CMK (cell line): Measurements from ENCODE around the gene IFI16.
A peak's percentile ranks its signal among the peaks of the same experiment; 100 is the strongest.
"Not testable (repeated sequence)": the region's sequence is repeated elsewhere in the genome, so short reads cannot be mapped to it uniquely, and the experiment has no call there.

Experiments
- DNase-seq: peaks from one replicate; pipeline ENCODE4 v3.0.0-alpha.2; 2010; ENCODE audit warnings: low read depth

IFI16 gene

DNA sequence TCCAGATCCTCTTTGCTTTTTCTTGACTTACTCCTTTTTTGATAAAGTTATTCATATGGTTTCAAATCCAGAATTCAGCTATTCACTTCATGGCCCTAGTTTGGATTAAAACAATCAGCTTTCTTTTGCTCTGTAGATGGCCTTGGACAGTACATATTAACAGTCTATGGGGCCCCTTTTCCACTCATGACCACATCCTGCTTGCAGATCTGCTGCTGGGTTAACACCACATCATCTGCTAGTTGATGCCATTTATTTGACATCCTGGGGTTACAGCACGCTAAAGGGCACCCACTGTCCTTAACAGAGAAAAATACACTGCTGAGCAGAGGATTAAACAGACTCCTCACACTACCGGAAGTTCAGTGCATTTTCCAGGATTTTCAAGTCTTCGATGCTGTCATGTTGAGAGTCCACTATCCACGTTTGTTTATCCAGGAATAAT, 941 bp upstream of the IFI16 start:
- peak; percentile 78 for DNase-seq

DNA sequence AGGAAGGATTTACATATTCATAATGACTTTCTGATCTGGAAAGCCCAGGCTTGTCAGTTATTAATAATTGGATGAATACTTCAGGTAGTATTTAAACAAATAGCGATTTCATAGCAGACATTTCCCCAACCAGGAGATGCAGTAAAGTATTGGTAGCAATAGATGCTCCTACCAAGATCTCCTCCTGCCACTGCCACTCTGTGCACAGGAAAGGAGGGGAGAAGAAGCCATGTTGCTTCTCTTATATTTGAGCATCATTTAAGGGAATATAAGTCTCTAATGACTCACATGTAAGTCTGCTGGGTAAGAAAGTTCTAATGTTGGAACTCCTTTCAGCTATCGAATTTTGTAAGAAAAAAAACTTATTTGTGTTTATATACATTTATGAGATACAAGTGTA, 420 bp upstream of the IFI16 start:
- DNase-seq, result no peak

DNA sequence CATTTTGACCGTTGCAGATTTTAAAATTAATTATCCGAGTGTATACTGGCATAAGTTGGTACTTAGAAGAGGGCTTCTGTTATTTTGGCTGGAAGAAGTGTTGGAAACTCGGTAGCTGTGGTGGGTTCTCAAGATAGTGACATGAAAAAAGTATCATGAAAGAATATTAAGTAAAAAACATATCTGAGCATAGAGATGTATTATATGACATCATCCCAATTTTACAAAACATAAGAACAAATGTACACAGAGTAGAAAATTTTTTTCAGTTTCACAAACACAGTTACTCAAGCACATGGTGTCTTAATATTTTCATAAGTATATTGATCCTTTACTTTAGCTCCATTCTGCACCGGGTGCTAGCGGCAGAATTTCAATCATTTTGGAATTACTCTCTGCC, 684 bp downstream of the IFI16 start:
- no peak for DNase-seq

DNA sequence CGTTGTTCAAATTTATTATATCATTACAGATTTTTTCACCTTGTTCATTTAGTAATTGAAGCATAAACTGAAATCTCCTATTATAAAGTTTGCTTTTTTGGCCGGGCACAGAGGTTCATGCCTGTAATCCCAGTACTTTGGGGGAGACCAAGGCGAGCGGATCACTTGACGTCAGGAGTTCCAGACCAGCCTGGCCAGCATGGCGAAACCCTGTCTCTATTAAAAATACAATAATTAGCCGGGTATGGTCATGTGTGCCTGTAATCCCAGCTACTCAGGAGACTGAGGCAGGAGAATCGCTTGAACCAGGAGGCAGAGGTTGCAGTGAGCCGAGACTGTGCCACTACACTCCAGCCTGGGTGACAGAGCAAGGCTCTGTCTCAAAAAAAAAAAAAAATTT, 1.3 kb downstream of the IFI16 start:
- DNase-seq, result not testable (repeated sequence)

DNA sequence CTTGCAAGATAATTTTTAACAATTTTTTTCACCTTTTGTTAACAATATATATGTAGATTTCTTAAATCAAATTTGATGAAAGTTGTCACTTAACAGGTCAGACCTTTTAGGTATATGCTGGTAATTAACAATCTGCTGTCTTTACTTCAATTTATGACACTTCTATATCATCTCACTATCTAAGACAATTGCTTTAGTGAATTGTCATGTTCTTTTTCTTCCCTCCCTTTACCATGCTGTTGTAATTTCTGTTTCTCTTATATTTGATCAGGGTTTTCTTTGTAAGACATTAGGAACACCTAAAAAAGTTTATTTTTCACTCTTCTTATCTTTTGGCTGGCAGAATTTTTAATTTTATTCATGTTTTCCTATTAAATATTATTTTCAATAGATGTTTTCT, 2.0 kb downstream of the IFI16 start:
- no peak for DNase-seq

DNA sequence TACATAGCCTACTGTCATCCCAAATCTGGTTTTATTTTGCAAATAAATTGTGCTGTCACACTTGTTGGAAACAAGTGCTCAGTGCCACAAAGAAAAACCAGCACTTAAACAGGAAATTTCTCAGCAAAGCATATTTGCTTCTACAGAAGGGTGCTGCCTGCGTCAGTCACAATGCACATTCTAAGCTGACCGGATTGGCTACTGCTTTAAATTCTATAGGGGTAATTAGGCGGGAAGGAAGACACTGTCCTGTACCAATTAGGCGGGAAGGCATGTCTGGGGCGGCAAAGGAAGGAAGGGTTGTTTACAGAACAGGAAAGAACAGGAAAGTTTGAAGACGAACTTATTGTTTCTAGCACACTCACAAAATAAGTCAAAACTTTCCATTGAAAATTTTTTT, 2.8 kb downstream of the IFI16 start:
- no peak for DNase-seq

DNA sequence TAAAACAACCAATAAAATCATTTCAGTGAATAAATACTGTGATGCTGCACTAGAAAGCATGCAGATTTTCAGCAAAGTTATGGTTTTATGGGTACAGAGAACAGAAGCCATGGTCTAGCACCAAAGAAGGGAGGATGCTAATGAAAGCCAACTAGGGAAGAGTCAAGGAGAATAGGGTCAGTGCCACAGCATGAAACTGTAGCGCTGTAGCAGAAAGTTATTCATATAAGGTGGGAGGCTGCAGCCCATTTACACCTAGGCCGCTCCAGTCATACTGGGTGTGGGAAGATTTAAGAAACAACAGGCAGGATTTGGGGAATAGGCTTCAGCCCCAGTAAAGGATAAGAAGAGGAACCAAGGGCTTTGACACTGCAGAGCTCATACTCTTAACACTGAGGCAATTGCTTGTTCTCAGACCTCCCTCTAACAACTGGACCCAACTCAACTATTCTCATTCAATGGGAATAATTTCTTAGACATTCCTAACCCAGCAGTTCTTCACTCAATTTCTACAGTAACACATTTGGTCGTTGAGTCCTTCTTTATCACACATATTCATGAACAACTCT, 4.4 kb downstream of the IFI16 start:
- no peak for DNase-seq

DNA sequence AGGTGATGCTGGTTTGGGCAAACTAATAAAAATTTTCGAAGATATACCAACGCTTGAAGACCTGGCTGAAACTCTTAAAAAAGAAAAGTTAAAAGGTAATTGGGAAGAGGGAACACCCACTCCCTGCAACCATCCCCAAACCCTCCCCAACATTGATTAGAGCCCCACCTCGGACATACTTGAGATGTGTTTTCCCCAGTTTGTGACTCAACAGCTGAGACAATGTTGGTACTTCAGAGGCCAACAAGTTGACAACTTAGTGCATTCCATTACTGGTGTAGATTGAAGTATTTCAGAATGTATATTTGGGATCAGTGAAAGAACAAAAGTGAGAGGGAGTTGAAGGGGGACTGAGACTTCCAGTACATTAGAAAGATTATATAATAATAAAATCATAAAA, 5.1 kb downstream of the IFI16 start:
- DNase-seq, result no peak

DNA sequence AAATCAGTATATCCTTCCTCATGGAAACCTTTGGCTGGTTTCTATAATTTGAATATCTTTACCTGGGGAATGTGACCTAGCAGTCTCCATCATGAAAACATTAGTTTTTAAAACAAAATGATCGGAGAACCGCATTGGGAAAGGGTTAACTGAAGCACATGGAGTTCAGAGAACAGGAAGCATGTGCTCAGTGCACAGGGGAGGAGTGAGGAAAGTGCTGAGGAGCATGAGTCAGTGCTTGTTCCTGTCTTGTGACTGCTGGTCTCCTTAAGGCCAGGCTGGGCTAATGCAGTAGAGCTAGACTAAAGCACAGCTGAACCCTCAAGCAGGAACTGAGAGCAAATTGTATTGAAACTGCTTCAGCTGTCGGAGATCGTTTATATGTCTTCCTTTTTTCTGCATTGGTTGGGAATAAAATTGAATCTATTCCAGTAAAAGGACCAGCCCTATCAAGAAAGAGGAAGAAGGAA, 5.8 kb downstream of the IFI16 start:
- DNase-seq, result peak; percentile 33

DNA sequence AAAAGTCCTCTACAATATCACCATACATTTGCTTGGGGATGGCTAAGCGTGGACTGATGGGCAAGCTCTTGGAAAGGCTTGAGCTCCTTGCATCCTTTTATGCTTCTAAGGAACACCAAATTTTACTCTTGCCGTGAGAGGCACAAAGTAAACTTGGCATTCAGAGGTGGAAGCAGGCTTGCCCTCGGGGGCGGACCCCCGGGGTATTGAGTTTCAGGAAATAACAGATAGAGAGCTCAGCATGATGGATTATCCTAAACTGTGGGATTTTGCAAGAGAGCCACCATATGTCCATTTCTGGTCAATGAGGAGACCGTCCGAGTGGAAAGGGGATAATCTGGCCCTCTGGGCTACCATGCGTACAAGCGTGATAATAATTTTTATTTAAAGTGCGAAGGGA, 14.0 kb downstream of the IFI16 start:
- DNase-seq, result no peak

DNA sequence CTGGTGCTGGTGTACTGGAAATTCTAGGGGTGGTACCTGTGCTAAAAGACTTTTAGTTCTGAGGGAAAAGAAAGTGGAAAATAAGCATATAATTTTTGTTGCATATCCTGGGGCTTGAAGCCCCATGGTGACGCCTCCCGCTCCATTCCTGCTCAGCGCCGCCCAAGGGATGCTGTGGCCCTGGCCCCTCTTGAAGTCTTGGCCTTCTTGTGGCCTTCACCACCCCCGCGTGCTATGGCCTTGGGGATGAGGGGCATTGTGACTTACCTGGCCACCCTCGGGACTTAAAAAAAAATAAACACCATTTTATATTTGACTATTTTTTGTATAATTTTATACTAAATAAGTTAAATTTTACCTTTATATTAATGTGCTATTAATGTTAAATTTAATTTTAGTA, 15.3 kb downstream of the IFI16 start:
- DNase-seq, result no peak

DNA sequence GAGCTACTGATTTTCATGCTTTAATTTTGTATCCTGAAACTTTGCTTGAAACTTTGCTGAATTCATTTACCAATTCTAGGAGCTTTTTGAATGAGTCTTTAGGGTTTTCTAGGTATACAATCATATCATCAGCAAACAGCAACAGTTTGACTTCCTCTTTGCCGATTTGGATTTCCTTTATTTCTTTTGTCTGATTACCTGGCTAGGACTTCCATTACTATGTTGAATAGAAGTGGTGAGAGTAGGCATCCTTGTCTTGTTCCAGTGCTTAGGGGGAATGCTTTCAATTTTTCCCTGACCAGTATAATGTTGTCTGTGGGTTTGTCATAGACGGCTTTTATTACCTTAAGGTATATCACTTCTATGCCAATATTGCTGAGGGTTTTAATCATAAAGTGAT, 17.1 kb downstream of the IFI16 start:
- DNase-seq, result not testable (repeated sequence)

DNA sequence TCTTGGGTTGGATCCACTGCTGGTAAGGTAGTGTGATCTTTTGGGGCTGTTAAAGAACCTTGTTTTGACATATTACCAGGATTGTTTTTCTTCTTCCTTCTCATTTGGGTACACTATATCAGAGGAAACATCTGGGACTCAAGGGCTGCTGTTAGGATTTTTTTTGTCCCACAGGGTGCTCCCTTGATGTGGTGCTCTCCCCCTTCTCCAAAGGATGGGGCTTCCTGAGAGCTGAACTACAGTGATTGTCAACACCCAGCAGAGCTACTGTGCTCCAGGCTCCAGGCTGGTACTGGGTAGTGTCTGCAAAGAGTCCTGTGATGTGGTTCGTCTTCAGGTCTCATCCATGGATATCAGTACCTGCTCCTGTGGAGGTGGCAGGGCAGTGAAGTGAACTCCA, 20.6 kb downstream of the IFI16 start:
- DNase-seq, result no peak

DNA sequence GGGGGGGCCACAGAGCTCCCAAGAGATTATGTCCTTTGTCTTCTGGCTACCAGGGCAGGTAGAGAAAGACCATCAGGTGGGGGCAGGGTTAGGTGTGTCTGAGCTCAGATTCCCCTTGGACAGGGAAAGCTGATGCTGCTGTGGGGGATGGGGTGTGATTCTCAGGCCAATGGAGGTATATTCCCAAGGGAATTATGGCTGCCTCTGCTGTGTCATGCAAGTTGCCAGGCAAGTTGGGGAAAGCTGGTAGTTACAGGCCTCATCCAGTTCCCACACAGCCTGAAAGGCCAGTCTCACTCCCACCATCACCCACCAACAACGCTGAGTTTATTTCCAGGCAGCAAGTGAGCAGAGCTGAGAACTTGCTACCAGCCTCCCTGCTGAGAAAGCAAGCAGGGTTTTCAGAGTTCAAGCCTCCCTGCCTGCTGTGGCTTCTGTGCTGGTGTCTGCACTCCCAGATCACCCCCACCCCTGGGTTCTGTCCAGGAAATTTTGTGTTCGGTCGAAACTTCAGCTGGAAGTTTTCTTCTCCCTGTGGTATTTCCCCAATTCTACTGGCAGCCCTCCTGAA, 21.3 kb downstream of the IFI16 start:
- no peak for DNase-seq

DNA sequence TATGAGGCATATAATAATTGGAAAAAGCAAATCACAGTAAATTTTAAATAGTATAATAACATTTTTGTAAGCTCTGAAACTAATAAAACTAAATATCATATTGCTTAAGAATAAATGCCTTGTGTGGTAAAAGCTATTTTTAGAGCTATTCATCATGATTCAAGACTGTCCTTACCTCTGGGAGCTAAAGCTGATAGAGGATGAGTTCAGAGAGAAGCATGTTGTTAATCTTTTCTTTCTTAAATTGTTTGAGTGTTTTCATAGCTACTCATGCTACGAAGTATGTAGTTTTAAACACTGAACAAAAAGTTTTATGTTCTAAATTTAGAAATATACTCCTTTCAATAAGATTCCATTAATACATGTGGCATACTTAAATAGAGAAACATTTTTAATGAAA, 30.5 kb downstream of the IFI16 start:
- DNase-seq, result no peak

DNA sequence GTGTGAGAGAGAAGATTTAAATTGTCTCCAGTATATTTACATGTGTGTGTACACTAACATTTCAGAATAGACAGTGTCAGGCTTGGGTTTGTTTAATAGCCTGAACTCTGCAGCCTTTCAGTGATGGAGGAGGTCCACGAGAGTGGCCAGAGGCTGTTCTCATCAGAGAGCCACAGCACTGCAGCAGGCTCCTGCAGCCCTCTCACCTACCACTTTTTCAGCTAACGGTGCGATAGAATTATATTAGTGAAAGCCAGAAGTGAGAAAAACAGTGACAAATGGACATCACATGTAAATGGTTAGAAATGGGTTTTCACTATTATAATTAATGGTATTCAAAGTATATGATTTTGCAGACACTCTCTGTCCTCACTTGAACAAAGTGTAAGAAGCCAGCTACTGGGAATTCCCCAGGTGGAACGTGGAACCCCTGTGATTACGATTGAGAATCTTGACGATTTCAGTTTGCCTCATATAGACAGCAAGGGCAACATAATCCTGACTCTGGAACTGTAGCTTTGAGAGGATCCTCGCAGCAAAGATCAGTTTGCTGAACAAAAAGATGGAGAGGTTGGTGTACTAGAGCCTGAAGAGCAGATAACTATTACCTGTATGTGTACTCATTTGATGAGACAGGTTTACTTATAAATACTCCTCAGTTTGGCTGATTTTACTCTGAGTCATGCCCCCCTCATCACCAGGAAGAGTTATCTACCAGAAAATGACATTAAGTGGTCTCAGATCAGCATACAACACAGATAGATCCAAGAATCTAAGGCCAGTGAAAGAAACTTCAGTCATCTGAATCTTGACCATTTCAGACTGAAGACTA, 31.4 kb downstream of the IFI16 start:
- DNase-seq, result no peak

DNA sequence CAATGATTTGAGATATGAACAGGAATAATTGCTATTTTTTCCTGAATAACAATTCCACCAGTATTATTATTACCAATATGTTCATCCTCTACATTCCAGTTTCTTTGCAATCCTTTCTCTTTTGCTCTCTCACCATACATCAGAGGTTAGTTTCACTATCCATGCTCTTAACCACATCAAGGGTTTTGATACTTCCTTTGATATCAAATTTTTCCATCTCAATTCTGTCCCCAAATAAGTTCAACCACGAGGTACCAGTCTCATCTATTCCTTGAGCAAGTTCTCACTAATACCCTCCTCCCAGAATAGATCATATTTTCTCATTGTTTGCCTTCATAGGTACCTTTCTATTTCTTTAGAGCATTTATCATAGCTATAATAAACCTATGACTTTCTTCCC, 36.8 kb downstream of the IFI16 start:
- not testable (repeated sequence) for DNase-seq

DNA sequence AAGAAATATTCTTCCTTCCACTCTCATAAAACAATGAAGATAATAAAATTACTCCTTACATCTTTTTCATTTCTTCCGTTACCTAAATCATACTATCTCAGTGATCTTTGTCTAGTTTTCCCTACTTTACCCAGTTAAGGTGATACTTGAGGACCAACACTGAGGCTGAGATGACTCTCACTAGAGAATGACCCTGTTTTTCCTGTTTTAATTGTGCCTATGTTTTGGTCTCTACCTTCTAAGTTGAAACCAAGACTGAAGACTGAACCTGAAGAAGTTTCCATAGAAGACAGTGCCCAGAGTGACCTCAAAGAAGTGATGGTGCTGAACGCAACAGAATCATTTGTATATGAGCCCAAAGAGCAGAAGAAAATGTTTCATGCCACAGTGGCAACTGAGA, 41.7 kb downstream of the IFI16 start:
- no peak for DNase-seq

DNA sequence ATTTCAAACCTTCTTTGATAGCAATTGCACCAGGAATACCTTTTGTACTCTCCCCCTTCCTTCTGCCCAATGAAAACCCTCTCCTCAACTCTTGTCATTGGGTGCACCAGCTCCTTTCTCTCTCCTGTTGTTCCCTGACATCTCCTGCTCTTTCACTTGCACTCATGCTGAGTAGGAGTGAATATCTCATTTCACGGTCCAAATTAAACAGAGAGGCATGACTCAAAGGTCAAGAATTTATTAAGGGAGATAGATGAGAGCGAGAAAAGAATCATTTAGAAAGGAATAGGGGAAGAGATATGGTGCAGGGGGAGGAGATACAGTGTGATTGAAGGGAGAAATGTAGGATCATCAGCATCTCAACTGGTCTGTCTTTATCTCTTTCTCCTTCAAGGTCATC, 44.7 kb downstream of the IFI16 start:
- DNase-seq, result no peak

DNA sequence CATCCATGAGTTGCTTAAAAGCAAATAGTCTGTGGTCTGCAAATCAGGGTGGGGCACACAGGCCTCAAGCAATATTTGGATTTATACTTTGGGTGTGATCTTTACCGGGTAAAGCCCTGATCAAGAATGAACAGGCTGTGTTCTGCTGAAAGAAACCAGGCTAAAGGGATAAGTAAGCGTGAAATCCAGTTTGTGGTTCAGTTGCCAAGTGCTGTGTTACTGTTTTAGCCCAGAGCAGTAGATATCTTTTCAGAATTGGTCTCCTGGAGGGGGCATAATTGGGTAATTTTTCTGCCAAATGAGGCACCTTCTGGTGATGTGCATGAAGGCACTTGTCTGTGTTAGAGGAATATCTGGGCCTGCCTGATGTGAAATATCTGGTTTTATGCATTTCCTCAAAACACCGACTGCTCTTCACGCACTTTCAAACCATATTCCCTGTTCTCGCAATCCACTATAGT, 45.5 kb downstream of the IFI16 start:
- no peak for DNase-seq

DNA sequence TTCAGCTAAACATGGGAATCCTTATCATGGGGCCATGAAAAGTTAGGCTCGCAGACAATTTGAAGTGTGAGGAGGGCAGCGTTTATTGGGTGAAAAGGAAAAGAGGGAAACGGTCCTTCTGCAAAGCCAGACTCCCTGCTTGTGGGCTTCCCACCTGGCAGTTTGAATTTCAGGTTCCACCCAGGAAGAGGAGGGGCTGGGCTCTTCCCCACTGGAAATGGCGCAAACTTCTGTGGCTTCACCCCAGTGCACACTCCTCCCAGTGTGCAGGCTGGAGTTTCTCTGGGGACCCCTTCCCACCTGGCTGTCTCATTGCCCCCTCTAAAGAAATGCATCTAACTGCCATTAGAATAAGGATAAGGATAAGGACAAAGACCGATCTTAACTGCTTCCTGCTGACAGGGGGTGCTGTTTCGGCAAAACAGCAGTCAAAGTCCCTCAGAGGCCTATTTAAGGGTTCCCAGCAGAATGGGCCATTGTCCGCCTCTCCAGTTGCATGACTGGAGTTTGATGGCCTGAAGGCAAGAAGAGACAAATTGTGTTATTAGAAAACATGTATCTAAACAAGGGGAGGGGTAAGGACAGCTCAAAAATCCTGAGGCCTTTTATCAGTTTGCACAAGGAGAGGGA, 46.5 kb downstream of the IFI16 start:
- DNase-seq, result no peak

DNA sequence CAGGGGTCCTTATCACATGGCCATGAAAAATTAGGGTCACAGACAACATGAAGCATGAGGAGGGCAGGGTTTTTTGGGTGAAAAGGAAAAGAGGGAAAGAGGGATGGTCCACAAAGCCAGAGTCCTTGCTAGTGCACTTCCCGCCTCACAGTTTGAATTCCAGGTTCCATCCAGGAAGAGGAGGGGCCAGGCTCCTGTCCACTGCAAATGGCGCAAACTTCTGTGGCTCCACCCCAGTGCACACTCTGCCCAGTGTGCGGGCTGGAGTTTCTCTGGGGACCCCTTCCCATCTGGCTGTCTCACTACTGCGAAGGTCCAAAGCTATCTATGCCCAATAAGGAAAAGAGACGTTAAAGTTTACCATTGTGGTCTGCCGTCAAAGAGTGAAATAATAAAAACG, 49.0 kb downstream of the IFI16 start:
- no peak for DNase-seq

DNA sequence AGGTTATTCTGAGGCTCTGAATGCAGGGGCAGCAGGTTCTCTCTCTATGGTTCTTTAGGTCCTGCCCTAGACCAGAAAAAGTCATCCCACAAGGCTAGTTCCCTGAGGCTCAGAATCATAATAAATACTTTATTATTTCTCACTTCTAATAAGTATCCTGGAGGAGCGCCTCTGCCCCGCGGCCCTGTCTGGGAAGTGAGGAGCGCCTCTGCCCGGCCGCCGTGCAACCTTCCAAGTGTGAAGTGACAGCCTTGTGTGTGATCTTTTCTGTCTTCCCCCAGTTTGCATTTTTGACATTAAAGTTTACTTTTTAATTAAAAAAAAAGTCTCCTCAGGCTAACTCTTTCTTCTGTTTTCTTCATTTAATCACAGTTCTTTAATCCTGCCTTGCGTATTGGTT, 55.4 kb downstream of the IFI16 start:
- DNase-seq, result no peak
